AG04450 (cell line): ENCODE measurements around the gene NUP98. TPM values are rescaled to one million over a fixed set of nuclear protein-coding genes. Genes with fewer than 3 reads are reported as not detected.

Source experiments
- CTCF ChIA-PET: fragments of 300-600, 350-600 bp; formaldehyde crosslinking; extraction: SDS; loops from one replicate; lab custom pipeline; 2022; ENCODE audit warnings: antibody characterized with exemption, inconsistent platforms; lab: Charles Lee
- POLR2A ChIA-PET: fragments of 350-600 bp; formaldehyde crosslinking; extraction: SDS; loops from one replicate; lab custom pipeline; 2021; ENCODE audit warnings: antibody characterized with exemption, inconsistent platforms; lab: Yijun Ruan, JAX
- DNase-seq: peaks from one replicate; pipeline ENCODE4 v3.0.0-alpha.2; 2011; ENCODE audit warnings: low read depth, low spot score
- H3K27ac ChIP-seq: one replicate; pipeline ENCODE4 v1.5.1; 2012; ENCODE audit warnings: low read depth, low read length, control low read depth
- H3K27me3 ChIP-seq: one replicate; pipeline ENCODE4 v1.6.0; 2012; ENCODE audit warnings: low read length; ENCODE audit not compliant: control insufficient read depth, insufficient read depth
- H3K4me3 ChIP-seq: 2 replicates; pipeline ENCODE4 v1.5.1; 2011; ENCODE audit warnings: mild to moderate bottlenecking, low read depth, low read length, control low read depth
- H3K9me3 ChIP-seq: 2 replicates; pipeline ENCODE4 v1.5.1; 2012; ENCODE audit warnings: low read length; ENCODE audit not compliant: control insufficient read depth, insufficient read depth
- CTCF ChIP-seq: IDR thresholded peaks from 2 replicates; pipeline ENCODE4 v1.5.1; 2011; ENCODE audit warnings: low read depth, low read length, control low read depth, inconsistent platforms
- polyA plus RNA-seq: library from polyadenylated mRNA; depleted of rRNA; stranded (reverse); fragments of >200 nt; gene quantifications from 2 replicates; pipeline ENCODE4 v1.2.3, GENCODE V29; 2011

The NUP98 gene
- polyA plus RNA-seq, 1 experiment, result 90.7 TPM

GRCh38 chr11:3833449-3833848 is 36.1 kb upstream of the NUP98 start:
- H3K27ac ChIP-seq, result no peak overlapping the region
- POLR2A ChIA-PET, result no interaction called here

DNA sequence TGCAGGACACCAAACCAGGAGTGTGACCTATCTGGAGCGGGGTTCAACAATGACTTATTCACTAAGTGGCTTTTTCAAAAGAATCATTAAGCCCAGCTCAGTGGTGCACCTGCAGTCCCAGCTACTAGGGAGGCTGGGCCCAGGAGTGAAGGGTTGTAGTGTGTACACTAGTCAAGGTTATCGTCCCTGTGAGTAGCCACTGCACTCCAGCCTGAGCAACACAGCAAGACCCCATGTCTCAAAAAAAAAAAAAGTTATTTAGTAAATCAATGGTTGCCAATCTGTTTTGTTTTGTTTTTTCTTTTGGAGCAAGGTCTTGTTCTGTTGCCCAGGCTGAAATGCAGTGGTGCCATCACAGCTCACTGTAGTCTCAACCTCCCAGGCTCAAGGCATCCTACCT is 35.5 kb upstream of the NUP98 start:
- Histone ChIP-seq H3K27ac (no peak overlapping the region), H3K9me3 (no peaks in the 10 kb centered on the region), H3K27me3 (no peaks in the 10 kb centered on the region), H3K4me3 (no peak overlapping the region)
- ChIA-PET POLR2A (no interaction called here), CTCF (interaction anchor here (0.9 to 2.1 kb wide), 4 partner anchors 9 to 240 kb away, joined by 3 to 8 read pairs (median 4); partner anchors contain the start of gene STIM1)
- TF ChIP-seq CTCF, result no peak
- DNase-seq, result no peak

More at GRCh38 chr11:3833449-3833848, 36.1 kb upstream of the NUP98 start:
- Histone ChIP-seq H3K27me3 (no peaks in the 10 kb centered on the region), H3K9me3 (no peaks in the 10 kb centered on the region), H3K4me3 (no peak overlapping the region)
- CTCF ChIA-PET, result interaction anchor here (1.1 to 2.1 kb wide), 3 partner anchors 16 to 239 kb away, joined by 3 to 8 read pairs (median 5); partner anchors contain the start of gene STIM1
- no peak for DNase-seq
- no peak for TF ChIP-seq CTCF

DNA sequence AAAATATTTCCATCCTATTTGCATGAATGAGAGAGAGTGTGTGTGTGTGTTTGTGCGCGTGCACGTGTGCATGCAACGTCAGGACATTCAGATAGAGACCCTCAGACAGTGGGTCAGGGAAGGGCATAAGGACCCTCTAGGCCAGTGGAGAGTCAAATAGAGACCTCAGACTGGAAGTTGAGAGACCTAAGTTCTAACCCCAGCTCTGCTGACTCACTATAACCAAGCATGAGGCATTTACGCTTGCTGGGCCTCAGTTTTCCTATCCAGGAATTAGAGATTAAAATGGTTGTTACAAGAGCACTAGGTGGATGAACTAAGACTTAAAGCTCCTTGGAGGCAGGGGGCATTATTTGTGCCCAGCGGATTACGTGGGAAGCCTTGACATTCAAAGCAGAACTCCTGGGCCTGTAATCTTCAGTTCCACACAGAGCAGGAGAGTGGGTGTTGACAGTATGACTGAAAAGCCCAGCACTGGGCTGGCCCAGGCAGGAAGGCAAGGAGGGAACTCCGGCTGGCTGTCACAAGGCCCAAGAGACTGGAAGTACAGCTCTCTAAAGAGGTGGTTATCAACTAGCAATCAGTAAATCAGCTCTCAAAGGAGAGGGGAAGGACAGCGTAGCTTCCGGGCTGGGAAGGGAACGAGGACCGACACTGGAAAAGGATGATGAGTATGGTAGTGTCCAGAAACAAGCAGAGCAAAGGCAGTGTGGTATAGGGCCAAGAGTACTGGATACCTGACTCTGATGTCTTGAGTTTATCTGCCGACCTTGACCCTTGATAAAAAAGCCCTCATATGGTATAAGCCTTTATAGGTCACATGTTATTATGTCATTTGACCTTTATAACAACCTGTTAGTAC is 34.3 kb upstream of the NUP98 start:
- no peak overlapping the region for H3K27ac ChIP-seq
- POLR2A ChIA-PET, result no interaction called here
- CTCF ChIA-PET, result interaction anchor here (0.6 to 1.8 kb wide), 3 partner anchors 10 to 241 kb away, joined by 4 to 9 read pairs (median 5); partner anchors contain the start of gene RHOG
- no peak for TF ChIP-seq CTCF
- no peak overlapping the region for H3K4me3 ChIP-seq
- no peaks in the 10 kb centered on the region for H3K9me3 ChIP-seq
- H3K27me3 ChIP-seq, result no peaks in the 10 kb centered on the region
- DNase-seq, result no peak

DNA sequence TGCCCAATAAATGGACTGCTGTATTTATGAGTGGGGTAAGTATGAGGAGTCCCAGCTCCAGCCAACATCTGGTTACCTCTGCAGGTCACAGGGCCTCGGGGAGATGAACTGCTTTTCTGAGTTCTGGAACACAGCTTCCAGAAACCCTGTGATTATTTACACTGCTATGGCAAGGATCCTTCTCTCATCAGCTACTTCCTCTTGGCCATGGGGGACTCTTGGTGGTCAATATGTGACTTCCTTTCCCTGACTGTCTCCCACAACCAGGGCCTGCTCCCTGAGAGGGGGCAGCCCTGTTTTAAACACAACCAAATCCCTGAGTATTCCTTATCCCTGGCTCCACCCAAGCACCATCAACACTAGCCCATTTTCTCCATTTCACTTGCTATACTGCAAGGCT is 33.4 kb upstream of the NUP98 start:
- Histone ChIP-seq H3K4me3 (no peak overlapping the region), H3K27me3 (no peaks in the 10 kb centered on the region), H3K27ac (no peak overlapping the region), H3K9me3 (no peaks in the 10 kb centered on the region)
- ChIA-PET CTCF (interaction anchor here (1.8 kb wide), 1 partner anchor 11 kb away, joined by 9 read pairs; the partner anchor contains the start of gene RHOG), POLR2A (no interaction called here)
- TF ChIP-seq CTCF, result no peak
- DNase-seq, result no peak

GRCh38 chr11:3830088-3830487 is 32.7 kb upstream of the NUP98 start:
- TF ChIP-seq CTCF, result no peak
- H3K27me3 ChIP-seq, result no peaks in the 10 kb centered on the region
- POLR2A ChIA-PET, result no interaction called here
- DNase-seq, result no peak
- no peaks in the 10 kb centered on the region for H3K9me3 ChIP-seq
- CTCF ChIA-PET, result interaction anchor here (1.8 kb wide), 1 partner anchor 11 kb away, joined by 9 read pairs; the partner anchor contains the start of gene RHOG
- no peak overlapping the region for H3K4me3 ChIP-seq
- H3K27ac ChIP-seq, result no peak overlapping the region
